GM12878 (cell line): ENCODE data around the gene ZDHHC19.

Experiments used
- BCL11A ChIP-seq: IDR thresholded peaks from 2 replicates; pipeline ENCODE4 v1.6.1; 2011; ENCODE audit warnings: low read depth, low read length
- CTCF ChIP-seq, 3 experiments: IDR thresholded peaks in 2 of 3; conservative IDR thresholded peaks in 1 of 3; 2 replicates each; pipeline ENCODE4 v1.5.1; 2011; ENCODE audit warnings: low read depth in 3 of 3, low read length in 3 of 3, mild to moderate bottlenecking in 3 of 3, control low read depth in 2 of 3, moderate library complexity in 2 of 3, inconsistent platforms in 1 of 3, mixed read lengths in 1 of 3; ENCODE audit not compliant: control insufficient read depth in 2 of 3, insufficient read depth in 1 of 3; ENCODE audit errors: extremely low read depth in 1 of 3
- EZH2 ChIP-seq: IDR thresholded peaks from 2 replicates; pipeline ENCODE4 v1.6.1; 2012; ENCODE audit warnings: low read depth, mild to moderate bottlenecking, control low read depth, inconsistent platforms, low read length, borderline replicate concordance; ENCODE audit not compliant: control insufficient read depth
- HDAC2 ChIP-seq: fragments of 200-600 bp; sonication (generic); IDR thresholded peaks from 2 replicates; pipeline ENCODE4 v1.6.1; 2017
- MYB ChIP-seq: fragments of 150-350 bp; IDR thresholded peaks from 2 replicates; pipeline ENCODE4 v1.6.1; 2014; ENCODE audit warnings: mild to moderate bottlenecking, low read depth, low read length, borderline replicate concordance
- TCF7 ChIP-seq: IDR thresholded peaks from 2 replicates; pipeline ENCODE4 v1.6.1; 2014; ENCODE audit warnings: antibody characterized with exemption, borderline replicate concordance

GRCh38 chr3:196164576-196164975, 46.6 kb downstream of the ZDHHC19 start:
- TF ChIP-seq BCL11A = no peak
- TF ChIP-seq MYB = no peak
- TF ChIP-seq TCF7 = no peak
- TF ChIP-seq EZH2 = no peak
- TF ChIP-seq CTCF (IDR thresholded peaks at IDR 0.05 in 2 of 3, conservative IDR thresholded peaks at IDR 0.05 in 1 of 3; ENCODE audit: control insufficient read depth in 2 of 3, extremely low read depth in 1 of 3, insufficient read depth in 1 of 3, low read depth in 3 of 3, low read length in 3 of 3) = no peak
- TF ChIP-seq HDAC2 = no peak
